ENCODE data around the gene MKI67. TPM values are rescaled to one million over a fixed set of nuclear protein-coding genes. Genes with fewer than 3 reads are reported as not detected.

MKI67 gene
- polyA plus RNA-seq, 2 of the 4 experiments (the other 2 are of a cell fraction): 33.8 to 51.7 TPM

DNA sequence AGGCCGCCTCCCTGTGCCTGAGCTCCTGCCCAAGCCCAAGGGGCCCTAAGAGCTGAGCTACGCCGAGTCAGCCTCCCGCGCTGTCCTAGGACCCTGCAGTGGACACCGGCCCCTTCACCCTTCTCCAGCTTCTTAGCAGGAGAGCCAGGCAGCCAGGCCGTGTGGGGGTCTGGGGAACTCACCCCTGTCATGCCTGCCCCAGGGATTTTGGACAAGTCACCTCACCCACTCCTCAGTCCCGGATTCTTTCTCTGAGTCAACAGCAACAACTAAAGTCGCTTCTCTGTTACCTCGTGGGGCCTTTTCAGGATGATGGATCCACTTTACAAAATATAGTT lies 79.3 kb downstream of the MKI67 start:
- H3K27ac ChIP-seq: no peak overlapping the region
- peak in 1 of 2 experiments; percentile 32; a peak in 2 of 6 replicates for ATAC-seq

More for the DNA sequence above, 79.3 kb downstream of the MKI67 start:
- FAIRE-seq: no peak
- Histone ChIP-seq H3K4me3 (no peak overlapping the region), H3K9me3 (no peaks in the 10 kb centered on the region), H3K4me1 (no peaks in the 10 kb centered on the region), H3K4me2 (no peak overlapping the region)
- 87% methylated on average over 10 of the region's 10 CpGs for WGBS (ENCODE audit: missing lambda C conversion rate)
- DNase-seq (ENCODE audit: low read depth in 1 of 2, low spot score in 1 of 2): no peak
- ChIA-PET POLR2A (no interaction called here), CTCF (interaction anchor here (1.0 to 2.7 kb wide), 2 partner anchors 23 to 31 kb away, joined by 3 to 14 read pairs; no protein-coding TSS in a partner anchor)
- TF ChIP-seq ZFP36 (IDR thresholded peaks at IDR 0.05; ENCODE audit: borderline replicate concordance, partially characterized antibody) (no peak), ESRRA (IDR thresholded peaks at IDR 0.05; ENCODE audit: borderline replicate concordance, low read length) (no peak), SREBF2 (IDR thresholded peaks at IDR 0.05) (no peak), RFX5 (IDR thresholded peaks at IDR 0.05) (no peak), HOXB13 (CRISPR knock-in tag; IDR thresholded peaks at IDR 0.05; ENCODE audit: low read depth) (no peak), GATA3 (IDR thresholded peaks at IDR 0.05; ENCODE audit: borderline replicate concordance) (no peak), PHF8 (IDR thresholded peaks at IDR 0.05; ENCODE audit: borderline replicate concordance, low read depth) (no peak), HOXB5 (CRISPR knock-in tag; IDR thresholded peaks at IDR 0.05) (no peak)

Other genes with a start within 250 kb of the MKI67 start
- gene CLRN3, start 233.5 kb downstream of the MKI67 start, polyA plus RNA-seq (2011; rRNA removed): not detected in 2 replicates
- 0.08 TPM in 1 of 3 replicates, not detected in the others for gene CLRN3, start 233.5 kb downstream of the MKI67 start, polyA plus RNA-seq (2017; fragmentation: RNase III; extraction: RNeasy Plus Mini Kit Qiagen cat#74134 plus additional on column Dnase treatment)
- gene PTPRE, start 219.3 kb downstream of the MKI67 start, polyA plus RNA-seq (2011; rRNA removed): 0.22 and 0.31 TPM in 2 replicates
- gene PTPRE, start 219.3 kb downstream of the MKI67 start, polyA plus RNA-seq (2017; fragmentation: RNase III; extraction: RNeasy Plus Mini Kit Qiagen cat#74134 plus additional on column Dnase treatment): 0.94 to 2.1 TPM (median 1.5 TPM) in 3 replicates